ENCODE results near the gene MFSD6.

DNA sequence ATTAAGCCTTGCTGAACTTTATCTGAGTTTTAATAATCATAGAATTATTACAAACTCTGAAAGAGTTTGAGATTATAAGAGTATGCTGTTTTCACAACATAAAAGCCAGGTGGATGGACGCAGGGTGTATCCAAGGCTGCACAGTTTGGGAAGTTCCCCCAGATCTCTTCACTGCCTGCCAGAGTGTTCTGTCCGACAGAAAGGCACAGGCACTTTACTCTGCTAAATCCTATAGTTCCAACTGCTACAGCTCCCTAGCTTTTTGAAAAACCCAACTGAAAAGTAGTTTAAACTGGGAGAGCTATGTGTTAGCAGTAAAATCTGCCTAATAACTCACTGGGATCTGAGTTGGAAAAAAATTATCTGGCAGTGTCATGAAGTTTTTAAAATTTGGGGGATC, 38.0 kb downstream of the MFSD6 start:
- TF ChIP-seq MXI1 (conservative IDR thresholded peaks at IDR 0.05; ENCODE audit: poor library complexity, severe bottlenecking) (no peak), POLR2AphosphoS5 (IDR thresholded peaks at IDR 0.05) (no peak)
- TF ChIP-seq, protein P1, sequence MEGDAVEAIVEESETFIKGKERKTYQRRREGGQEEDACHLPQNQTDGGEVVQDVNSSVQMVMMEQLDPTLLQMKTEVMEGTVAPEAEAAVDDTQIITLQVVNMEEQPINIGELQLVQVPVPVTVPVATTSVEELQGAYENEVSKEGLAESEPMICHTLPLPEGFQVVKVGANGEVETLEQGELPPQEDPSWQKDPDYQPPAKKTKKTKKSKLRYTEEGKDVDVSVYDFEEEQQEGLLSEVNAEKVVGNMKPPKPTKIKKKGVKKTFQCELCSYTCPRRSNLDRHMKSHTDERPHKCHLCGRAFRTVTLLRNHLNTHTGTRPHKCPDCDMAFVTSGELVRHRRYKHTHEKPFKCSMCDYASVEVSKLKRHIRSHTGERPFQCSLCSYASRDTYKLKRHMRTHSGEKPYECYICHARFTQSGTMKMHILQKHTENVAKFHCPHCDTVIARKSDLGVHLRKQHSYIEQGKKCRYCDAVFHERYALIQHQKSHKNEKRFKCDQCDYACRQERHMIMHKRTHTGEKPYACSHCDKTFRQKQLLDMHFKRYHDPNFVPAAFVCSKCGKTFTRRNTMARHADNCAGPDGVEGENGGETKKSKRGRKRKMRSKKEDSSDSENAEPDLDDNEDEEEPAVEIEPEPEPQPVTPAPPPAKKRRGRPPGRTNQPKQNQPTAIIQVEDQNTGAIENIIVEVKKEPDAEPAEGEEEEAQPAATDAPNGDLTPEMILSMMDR (IDR thresholded peaks at IDR 0.05; ENCODE audit: poor library complexity, severe bottlenecking): no peak
- TF ChIP-seq, protein P2, sequence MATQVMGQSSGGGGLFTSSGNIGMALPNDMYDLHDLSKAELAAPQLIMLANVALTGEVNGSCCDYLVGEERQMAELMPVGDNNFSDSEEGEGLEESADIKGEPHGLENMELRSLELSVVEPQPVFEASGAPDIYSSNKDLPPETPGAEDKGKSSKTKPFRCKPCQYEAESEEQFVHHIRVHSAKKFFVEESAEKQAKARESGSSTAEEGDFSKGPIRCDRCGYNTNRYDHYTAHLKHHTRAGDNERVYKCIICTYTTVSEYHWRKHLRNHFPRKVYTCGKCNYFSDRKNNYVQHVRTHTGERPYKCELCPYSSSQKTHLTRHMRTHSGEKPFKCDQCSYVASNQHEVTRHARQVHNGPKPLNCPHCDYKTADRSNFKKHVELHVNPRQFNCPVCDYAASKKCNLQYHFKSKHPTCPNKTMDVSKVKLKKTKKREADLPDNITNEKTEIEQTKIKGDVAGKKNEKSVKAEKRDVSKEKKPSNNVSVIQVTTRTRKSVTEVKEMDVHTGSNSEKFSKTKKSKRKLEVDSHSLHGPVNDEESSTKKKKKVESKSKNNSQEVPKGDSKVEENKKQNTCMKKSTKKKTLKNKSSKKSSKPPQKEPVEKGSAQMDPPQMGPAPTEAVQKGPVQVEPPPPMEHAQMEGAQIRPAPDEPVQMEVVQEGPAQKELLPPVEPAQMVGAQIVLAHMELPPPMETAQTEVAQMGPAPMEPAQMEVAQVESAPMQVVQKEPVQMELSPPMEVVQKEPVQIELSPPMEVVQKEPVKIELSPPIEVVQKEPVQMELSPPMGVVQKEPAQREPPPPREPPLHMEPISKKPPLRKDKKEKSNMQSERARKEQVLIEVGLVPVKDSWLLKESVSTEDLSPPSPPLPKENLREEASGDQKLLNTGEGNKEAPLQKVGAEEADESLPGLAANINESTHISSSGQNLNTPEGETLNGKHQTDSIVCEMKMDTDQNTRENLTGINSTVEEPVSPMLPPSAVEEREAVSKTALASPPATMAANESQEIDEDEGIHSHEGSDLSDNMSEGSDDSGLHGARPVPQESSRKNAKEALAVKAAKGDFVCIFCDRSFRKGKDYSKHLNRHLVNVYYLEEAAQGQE (IDR thresholded peaks at IDR 0.05; ENCODE audit: borderline replicate concordance): no peak

Measured in neural cell (in vitro differentiated cells).